Breast epithelium (tissue), 3 donors: ENCODE results near the gene SLC9A4.

ENCODE experiments used
- CTCF ChIP-seq, 3 donors: fragments of 450-650 bp; IDR thresholded peaks; one replicate each; pipeline ENCODE4 v1.5.1; 2016 to 2017; ENCODE audit warnings: antibody characterized with exemption in 3 of 3, mild to moderate bottlenecking in 3 of 3, moderate library complexity in 3 of 3
- POLR2A ChIP-seq: fragments of 450-650 bp; IDR thresholded peaks from one replicate; pipeline ENCODE4 v1.6.1; 2016; ENCODE audit warnings: antibody characterized with exemption, mild to moderate bottlenecking, moderate library complexity
- POLR2AphosphoS5 ChIP-seq, 3 donors: sonication (generic); formaldehyde crosslinking; IDR thresholded peaks; one replicate each; pipeline ENCODE4 v1.6.1; 2017; ENCODE audit warnings: antibody characterized with exemption in 3 of 3

- no peak for TF ChIP-seq CTCF (IDR thresholded peaks at IDR 0.05)
- no peak for TF ChIP-seq POLR2AphosphoS5 (IDR thresholded peaks at IDR 0.05)
- no peak for TF ChIP-seq POLR2A
Observed at GRCh38 chr2:102489646-102490045, 16.6 kb downstream of the SLC9A4 start.
